HepG2 (cell line): Measurements from ENCODE around the gene RESP18.

Experiments
- ATF2 ChIP-seq: sonication (generic); formaldehyde crosslinking; IDR thresholded peaks from 2 replicates; pipeline ENCODE4 v1.4.0; 2020; ENCODE audit warnings: missing genetic modification reagents
- CBX2 ChIP-seq, 2 experiments: fragments of 200-600 bp in 1 of 2; sonication (generic); formaldehyde crosslinking in 1 of 2; IDR thresholded peaks; 2 replicates each; pipeline versions ENCODE4 v1.7.0 to v1.8.1; 2018 to 2022; ENCODE audit warnings: low read depth in 2 of 2, low read length in 1 of 2, mild to moderate bottlenecking in 1 of 2, missing genetic modification reagents in 1 of 2
- CENPT ChIP-seq: sonication (generic); formaldehyde crosslinking; IDR thresholded peaks from 2 replicates; pipeline ENCODE4 v1.8.0; 2022; ENCODE audit warnings: low read depth, mild to moderate bottlenecking, moderate library complexity, missing genetic modification reagents
- CREB1 ChIP-seq, 2 experiments: fragments of 450-650 bp in 1 of 2; IDR thresholded peaks; 2 replicates each; pipeline ENCODE4 v1.6.1; 2016 to 2017; ENCODE audit warnings: control low read depth in 1 of 2, mild to moderate bottlenecking in 1 of 2, missing compliant biosample characterization in 1 of 2, missing genetic modification characterization in 1 of 2
- CTCF ChIP-seq: sonication (generic); formaldehyde crosslinking; IDR thresholded peaks from 2 replicates; pipeline ENCODE4 v1.5.0; 2020; ENCODE audit warnings: mild to moderate bottlenecking, missing genetic modification reagents, moderate library complexity
- GPN1 ChIP-seq: sonication (generic); formaldehyde crosslinking; IDR thresholded peaks from 2 replicates; pipeline ENCODE4 v1.5.1; 2020; ENCODE audit warnings: missing genetic modification reagents, borderline replicate concordance
- MLLT10 ChIP-seq: sonication (generic); formaldehyde crosslinking; IDR thresholded peaks from 2 replicates; pipeline ENCODE4 v1.4.0; 2020; ENCODE audit warnings: missing genetic modification reagents
- NFE2L1 ChIP-seq: sonication (generic); formaldehyde crosslinking; IDR thresholded peaks from 2 replicates; pipeline ENCODE4 v1.4.0; 2020; ENCODE audit warnings: missing genetic modification reagents, mild to moderate bottlenecking, borderline replicate concordance
- POLR2A ChIP-seq, 2 experiments: IDR thresholded peaks; 2 replicates each; pipeline ENCODE4 v1.6.1; 2011; ENCODE audit warnings: low read depth in 2 of 2, low read length in 2 of 2, mild to moderate bottlenecking in 1 of 2, moderate library complexity in 1 of 2; ENCODE audit not compliant: insufficient read depth in 1 of 2
- RNF219 ChIP-seq: sonication (generic); formaldehyde crosslinking; IDR thresholded peaks from 2 replicates; pipeline ENCODE4 v1.5.0; 2020; ENCODE audit warnings: mild to moderate bottlenecking, missing genetic modification reagents
- TCF12 ChIP-seq, 2 experiments: fragments of 450-650 bp in 1 of 2; sonication (generic) in 1 of 2; formaldehyde crosslinking in 1 of 2; IDR thresholded peaks; 2 replicates each; pipeline versions ENCODE4 v1.6.1 to v1.8.0; 2017 to 2022; ENCODE audit warnings: antibody characterized with exemption in 1 of 2, mild to moderate bottlenecking in 1 of 2, missing genetic modification reagents in 1 of 2, moderate library complexity in 1 of 2
- TCF7L2 ChIP-seq: IDR thresholded peaks from 2 replicates; pipeline ENCODE4 v1.6.1; 2011; ENCODE audit warnings: mild to moderate bottlenecking, low read depth, low read length, moderate library complexity
- ZNF235 ChIP-seq: sonication (generic); formaldehyde crosslinking; IDR thresholded peaks from 2 replicates; pipeline ENCODE4 v1.8.1; 2023; ENCODE audit warnings: mild to moderate bottlenecking, missing genetic modification reagents, borderline replicate concordance
- ZNF777 ChIP-seq: sonication (generic); formaldehyde crosslinking; IDR thresholded peaks from 2 replicates; pipeline ENCODE4 v1.4.0; 2020; ENCODE audit warnings: missing genetic modification reagents

- TF ChIP-seq MLLT10 (CRISPR knock-in tag): no peak
- no peak for TF ChIP-seq CTCF (CRISPR knock-in tag)
- TF ChIP-seq ZNF777 (CRISPR knock-in tag): no peak
- no peak for TF ChIP-seq CENPT (CRISPR knock-in tag)
- no peak for TF ChIP-seq CREB1 (IDR thresholded peaks at IDR 0.05)
- TF ChIP-seq CREB1 (CRISPR knock-in tag; IDR thresholded peaks at IDR 0.05): no peak
- no peak for TF ChIP-seq NFE2L1 (CRISPR knock-in tag)
- TF ChIP-seq RNF219 (CRISPR knock-in tag): no peak
- TF ChIP-seq ATF2 (CRISPR knock-in tag): no peak
- no peak for TF ChIP-seq ZNF235 (CRISPR knock-in tag)
- no peak for TF ChIP-seq POLR2A (IDR thresholded peaks at IDR 0.05; ENCODE audit: insufficient read depth in 1 of 2, low read depth in 2 of 2, low read length in 2 of 2)
- no peak for TF ChIP-seq TCF7L2
- no peak for TF ChIP-seq GPN1
- no peak for TF ChIP-seq TCF12 (IDR thresholded peaks at IDR 0.05)
- no peak for TF ChIP-seq TCF12 (CRISPR knock-in tag; IDR thresholded peaks at IDR 0.05)
- no peak for TF ChIP-seq CBX2 (IDR thresholded peaks at IDR 0.05; ENCODE audit: low read depth, low read length)
- no peak for TF ChIP-seq CBX2 (CRISPR knock-in tag; IDR thresholded peaks at IDR 0.05; ENCODE audit: low read depth)
These were observed 35.7 kb downstream of the RESP18 start for GRCh38 chr2:219296631-219297391.
